Stomach smooth muscle (tissue), 2 donors: ENCODE measurements around the gene RDX.
A peak's percentile ranks its signal among the peaks of the same experiment; 100 is the strongest.

Source experiments
- H3K27ac ChIP-seq: one replicate; pipeline ENCODE4 v1.7.0; 2013; ENCODE audit warnings: mild to moderate bottlenecking, low read length, inconsistent platforms
- H3K27me3 ChIP-seq, 2 donors: one replicate each; pipeline ENCODE4 v1.7.0; 2013; ENCODE audit warnings: low read length in 2 of 2; ENCODE audit not compliant: insufficient read depth in 2 of 2, control insufficient read depth in 1 of 2
- H3K36me3 ChIP-seq, 2 donors: one replicate each; pipeline ENCODE4 v1.7.0; 2013; ENCODE audit warnings: low read length in 2 of 2; ENCODE audit not compliant: control insufficient read depth in 2 of 2, insufficient read depth in 2 of 2
- H3K4me1 ChIP-seq: one replicate; pipeline ENCODE4 v1.7.0; 2013; ENCODE audit warnings: low read length; ENCODE audit not compliant: control insufficient read depth, insufficient read depth
- H3K4me3 ChIP-seq, 2 donors: one replicate each; pipeline ENCODE4 v1.7.0; 2013; ENCODE audit warnings: low read length in 2 of 2
- H3K9ac ChIP-seq, 2 donors: one replicate each; pipeline ENCODE4 v1.7.0; 2013; ENCODE audit warnings: low read length in 2 of 2, mild to moderate bottlenecking in 1 of 2
- H3K9me3 ChIP-seq, 2 donors: one replicate each; pipeline ENCODE4 v1.7.0; 2013; ENCODE audit warnings: low read length in 2 of 2; ENCODE audit not compliant: control insufficient read depth in 2 of 2
- donor health status: healthy.
- donor health status: Pancreatic carcinoma.

RDX gene

DNA sequence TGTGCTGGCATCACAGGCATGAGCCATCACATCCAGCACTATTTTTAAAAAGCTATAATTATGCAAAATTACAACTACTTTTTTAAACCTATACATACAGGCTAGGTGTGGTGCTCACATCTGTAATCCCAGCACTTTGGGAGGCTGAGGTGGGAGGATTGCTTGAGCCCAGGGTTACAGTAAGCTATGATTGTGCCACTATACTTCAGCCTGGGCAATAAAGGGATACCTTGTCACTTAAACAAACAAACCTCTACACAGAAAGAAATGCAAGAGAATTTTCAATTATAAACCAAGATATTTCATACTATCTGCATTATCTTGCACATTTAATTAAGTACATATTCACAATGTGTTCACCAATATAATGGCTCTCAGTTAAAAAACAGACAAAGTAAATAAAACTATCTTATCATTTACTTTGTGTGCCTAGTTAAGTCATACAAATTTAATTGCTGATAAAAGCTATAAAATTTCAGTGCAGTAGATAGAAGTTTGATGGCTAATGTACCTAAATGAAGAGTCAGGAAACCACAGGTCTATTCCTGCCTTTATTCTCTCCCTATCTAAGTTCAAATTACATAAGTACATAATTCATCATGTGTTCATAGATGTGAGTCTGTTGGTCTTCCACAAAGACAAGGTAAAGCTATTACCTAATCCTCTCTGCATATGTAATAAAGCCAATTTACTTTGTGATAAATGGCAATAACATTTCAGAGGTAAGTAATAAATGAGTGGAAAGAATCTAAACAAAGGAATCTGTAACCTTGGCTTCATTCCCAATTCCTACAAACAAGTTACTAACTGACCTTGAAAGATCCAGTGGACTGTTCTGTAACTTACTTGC is 9.0 kb upstream of the RDX start:
- no peak overlapping the region for H3K9ac ChIP-seq
- no peaks in the 10 kb centered on the region for H3K9me3 ChIP-seq
- no peaks in the 10 kb centered on the region for H3K4me1 ChIP-seq
- H3K36me3 ChIP-seq, result no peaks in the 10 kb centered on the region
- no peak overlapping the region for H3K4me3 ChIP-seq
- H3K27me3 ChIP-seq, result no peaks in the 10 kb centered on the region
- H3K27ac ChIP-seq, result no peak overlapping the region

DNA sequence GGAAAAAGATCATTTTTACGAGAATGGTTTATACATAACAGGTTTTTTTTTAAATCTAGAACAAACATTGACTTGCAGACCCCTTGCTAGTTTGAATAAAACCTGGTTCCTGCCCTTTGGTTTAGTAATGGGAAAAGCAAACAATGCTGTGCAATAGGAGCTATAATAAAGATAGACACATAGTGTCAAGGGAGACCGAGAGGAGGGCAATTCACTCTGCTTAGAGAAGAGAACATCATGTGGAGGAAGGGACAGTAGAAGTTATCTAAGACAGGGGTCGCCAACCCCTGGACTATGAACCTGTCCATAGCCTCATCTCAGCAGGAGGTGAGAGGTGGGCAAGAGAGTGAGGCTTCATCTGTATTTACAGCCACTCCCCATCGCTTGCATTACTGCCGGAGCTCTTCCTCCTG is 7.0 kb upstream of the RDX start:
- no peaks in the 10 kb centered on the region for H3K36me3 ChIP-seq
- H3K4me3 ChIP-seq, result no peak overlapping the region
- no peaks in the 10 kb centered on the region for H3K9me3 ChIP-seq
- no peaks in the 10 kb centered on the region for H3K4me1 ChIP-seq
- no peak overlapping the region for H3K27ac ChIP-seq
- H3K27me3 ChIP-seq, result no peaks in the 10 kb centered on the region
- no peak overlapping the region for H3K9ac ChIP-seq

DNA sequence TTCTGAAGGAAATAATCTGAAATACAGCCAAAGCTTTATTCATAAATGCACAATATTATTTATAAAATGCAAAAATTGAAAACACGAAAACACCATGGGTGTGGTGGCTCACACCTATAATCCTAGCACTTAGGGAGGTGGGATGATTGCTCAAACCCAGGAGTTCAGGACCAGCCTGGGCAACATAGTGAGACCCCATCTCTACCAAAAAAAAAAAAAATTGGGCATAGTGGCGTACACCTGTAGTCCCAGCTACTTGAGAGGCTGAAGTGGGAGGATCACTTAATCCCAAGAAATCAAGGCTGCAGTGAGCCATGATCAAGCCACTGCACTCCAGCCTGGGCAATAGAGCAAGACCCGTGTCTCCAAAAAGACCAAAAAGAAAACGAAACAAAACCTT is 5.2 kb upstream of the RDX start:
- no peak overlapping the region for H3K9ac ChIP-seq
- H3K27me3 ChIP-seq, result no peaks in the 10 kb centered on the region
- no peak overlapping the region for H3K27ac ChIP-seq
- no peak overlapping the region for H3K4me3 ChIP-seq
- peaks cover 5% of the 10 kb centered on the region for H3K4me1 ChIP-seq
- no peaks in the 10 kb centered on the region for H3K9me3 ChIP-seq
- no peaks in the 10 kb centered on the region for H3K36me3 ChIP-seq

DNA sequence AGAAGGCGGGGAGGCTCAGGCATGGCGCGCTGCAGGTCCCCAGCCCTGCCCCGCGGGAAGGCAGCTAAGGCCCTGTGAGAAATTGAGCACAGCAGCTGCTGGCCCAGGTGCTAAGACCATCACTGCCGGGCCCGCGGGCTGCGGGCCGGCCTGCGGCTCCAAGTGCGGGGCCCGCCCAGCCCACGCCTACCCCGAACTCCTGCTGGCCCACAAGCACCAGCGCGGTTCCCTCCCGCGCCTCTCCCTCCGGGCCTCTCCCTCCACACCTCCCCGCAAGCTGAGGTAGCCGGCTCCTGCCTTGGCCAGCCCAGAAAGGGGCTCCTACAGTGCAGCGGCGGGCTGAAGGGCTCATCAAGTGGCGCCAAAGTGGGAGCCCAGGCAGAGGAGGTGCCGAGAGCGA is 4.6 kb upstream of the RDX start:
- Histone ChIP-seq H3K4me3 (no peak overlapping the region), H3K4me1 (peaks cover 5% of the 10 kb centered on the region), H3K27ac (no peak overlapping the region), H3K9ac (no peak overlapping the region), H3K36me3 (no peaks in the 10 kb centered on the region), H3K9me3 (no peaks in the 10 kb centered on the region), H3K27me3 (no peaks in the 10 kb centered on the region)

DNA sequence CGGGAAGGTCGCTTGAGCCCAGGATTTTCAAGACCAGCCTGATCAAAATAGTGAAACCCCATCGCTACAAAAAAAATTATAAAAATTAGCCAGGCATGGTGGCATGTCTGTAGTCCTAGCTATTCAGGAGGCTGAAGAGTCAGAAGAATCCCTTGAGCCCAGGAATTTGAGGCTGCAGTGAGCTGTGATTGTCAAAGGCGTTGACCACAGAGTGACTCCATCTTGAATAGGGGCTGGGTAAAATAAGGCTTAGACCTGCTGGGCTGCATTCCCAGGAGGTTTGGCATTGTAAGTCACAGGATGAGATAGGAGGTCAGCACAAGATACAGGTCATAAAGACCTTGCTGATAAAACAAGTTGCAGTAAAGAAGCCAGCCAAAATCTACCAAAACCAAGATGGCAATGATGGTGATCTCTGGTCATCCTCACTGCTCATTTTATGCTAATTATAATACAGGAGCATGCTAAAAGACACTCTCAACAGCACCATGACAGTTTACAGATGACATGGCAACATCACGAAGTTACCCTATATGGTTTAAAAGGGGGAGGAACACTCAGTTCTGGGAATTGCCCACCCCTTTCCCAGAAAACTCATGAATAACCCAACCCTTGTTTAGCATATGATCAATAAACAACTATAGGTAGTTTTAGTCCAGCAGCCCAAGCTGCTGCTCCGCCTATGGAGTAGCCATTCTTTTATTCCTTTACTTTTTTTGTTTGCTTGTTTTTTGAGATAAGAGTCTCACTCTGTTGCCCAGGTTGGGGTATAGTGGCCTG is 2.8 kb upstream of the RDX start:
- Histone ChIP-seq H3K4me3 (no peak overlapping the region), H3K27ac (no peak overlapping the region), H3K9me3 (no peaks in the 10 kb centered on the region), H3K27me3 (no peaks in the 10 kb centered on the region), H3K4me1 (peaks cover 5% of the 10 kb centered on the region), H3K9ac (no peak overlapping the region), H3K36me3 (no peaks in the 10 kb centered on the region)

DNA sequence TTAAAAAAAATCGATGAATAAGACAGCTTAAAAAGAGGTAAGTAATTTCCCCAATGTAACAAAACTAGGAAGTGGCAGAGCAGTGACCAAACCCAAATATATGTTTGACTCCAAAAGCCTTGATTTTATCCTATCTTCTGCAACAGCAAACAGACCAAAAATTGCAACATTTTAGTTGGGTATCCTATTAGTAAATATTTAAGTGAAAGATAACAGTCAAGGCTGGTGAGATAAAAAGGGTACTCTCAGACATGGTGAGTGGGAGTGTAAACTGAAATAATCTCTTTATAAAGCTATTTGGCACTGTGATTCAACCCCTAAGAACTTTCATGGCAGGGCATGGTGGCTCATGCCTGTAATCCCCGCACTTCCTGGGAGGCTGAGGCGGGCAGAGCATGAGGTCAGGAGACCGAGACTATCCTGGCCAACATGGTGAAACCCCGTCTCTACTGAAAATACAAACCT is 1.9 kb upstream of the RDX start:
- H3K27me3 ChIP-seq, result no peaks in the 10 kb centered on the region
- no peaks in the 10 kb centered on the region for H3K36me3 ChIP-seq
- H3K9ac ChIP-seq, result no peak overlapping the region
- peaks cover 5% of the 10 kb centered on the region for H3K4me1 ChIP-seq
- no peaks in the 10 kb centered on the region for H3K9me3 ChIP-seq
- H3K27ac ChIP-seq, result no peak overlapping the region
- no peak overlapping the region for H3K4me3 ChIP-seq

DNA sequence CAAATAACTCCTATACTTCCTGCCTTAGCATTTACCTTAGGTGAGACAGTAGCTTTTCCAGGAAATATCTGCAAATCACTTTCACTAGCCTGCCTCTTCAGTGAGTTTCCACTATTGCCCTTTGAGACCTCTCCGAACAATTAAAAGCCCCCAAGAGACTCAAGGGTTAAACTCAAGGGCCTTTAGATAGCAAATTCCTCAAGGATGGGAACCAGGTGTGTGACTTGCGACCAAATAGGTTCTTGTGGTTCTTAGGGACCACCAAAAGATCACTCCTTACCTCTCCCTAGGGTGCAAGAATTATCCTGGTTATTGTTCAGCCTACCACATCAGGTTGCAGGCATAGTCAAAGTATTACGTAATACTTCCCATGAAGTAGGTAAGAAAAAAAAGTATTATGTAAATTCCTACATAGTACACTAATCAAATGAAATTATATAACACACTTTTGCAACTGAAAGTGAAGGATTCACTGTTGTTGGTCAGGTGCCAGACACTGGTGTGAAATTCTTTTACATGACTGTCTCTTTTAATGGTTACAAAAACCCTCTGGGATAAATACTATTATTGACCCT is 1.4 kb upstream of the RDX start:
- no peak overlapping the region for H3K9ac ChIP-seq
- no peaks in the 10 kb centered on the region for H3K36me3 ChIP-seq
- H3K27ac ChIP-seq, result no peak overlapping the region
- no peaks in the 10 kb centered on the region for H3K9me3 ChIP-seq
- H3K27me3 ChIP-seq, result no peaks in the 10 kb centered on the region
- H3K4me3 ChIP-seq, result no peak overlapping the region
- H3K4me1 ChIP-seq, result peaks cover 5% of the 10 kb centered on the region

DNA sequence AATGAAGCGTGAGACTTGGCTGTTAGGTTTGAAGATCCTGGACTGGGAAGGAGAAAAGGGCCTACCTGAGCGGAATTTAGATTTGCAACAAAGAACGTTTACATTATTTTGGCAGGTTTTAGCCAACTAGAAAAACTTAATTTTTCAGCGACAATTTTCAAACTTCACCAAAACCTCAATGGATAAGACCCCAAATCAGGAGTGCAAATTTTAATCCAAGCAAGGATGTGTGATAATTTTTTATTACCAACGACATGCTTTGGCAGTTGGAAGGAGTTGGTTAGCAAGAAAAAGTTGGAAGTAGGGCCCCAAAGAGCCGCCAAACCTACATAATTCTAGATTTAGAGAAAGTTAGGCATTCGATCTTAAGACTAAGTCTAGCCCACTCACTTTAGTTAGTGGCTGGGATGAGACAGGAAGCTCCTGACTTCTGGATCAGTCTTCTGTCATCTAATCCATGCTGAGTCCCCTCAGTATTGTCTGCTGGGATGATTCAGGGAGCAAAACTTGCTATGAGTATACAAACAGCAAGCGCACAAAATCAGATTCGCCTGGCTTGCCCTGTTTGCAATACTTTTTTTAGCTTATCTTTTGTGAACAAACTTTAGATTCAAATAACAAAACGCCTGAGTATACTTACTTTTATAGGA is 787 bp upstream of the RDX start:
- peak overlapping the region; percentile 56 to 88 for H3K4me3 ChIP-seq
- H3K27me3 ChIP-seq, result no peaks in the 10 kb centered on the region
- peak overlapping the region; percentile 33 to 68 for H3K9ac ChIP-seq
- H3K4me1 ChIP-seq, result peaks cover 5% of the 10 kb centered on the region
- H3K9me3 ChIP-seq, result no peaks in the 10 kb centered on the region
- H3K27ac ChIP-seq, result peak overlapping the region; percentile 64
- no peaks in the 10 kb centered on the region for H3K36me3 ChIP-seq

DNA sequence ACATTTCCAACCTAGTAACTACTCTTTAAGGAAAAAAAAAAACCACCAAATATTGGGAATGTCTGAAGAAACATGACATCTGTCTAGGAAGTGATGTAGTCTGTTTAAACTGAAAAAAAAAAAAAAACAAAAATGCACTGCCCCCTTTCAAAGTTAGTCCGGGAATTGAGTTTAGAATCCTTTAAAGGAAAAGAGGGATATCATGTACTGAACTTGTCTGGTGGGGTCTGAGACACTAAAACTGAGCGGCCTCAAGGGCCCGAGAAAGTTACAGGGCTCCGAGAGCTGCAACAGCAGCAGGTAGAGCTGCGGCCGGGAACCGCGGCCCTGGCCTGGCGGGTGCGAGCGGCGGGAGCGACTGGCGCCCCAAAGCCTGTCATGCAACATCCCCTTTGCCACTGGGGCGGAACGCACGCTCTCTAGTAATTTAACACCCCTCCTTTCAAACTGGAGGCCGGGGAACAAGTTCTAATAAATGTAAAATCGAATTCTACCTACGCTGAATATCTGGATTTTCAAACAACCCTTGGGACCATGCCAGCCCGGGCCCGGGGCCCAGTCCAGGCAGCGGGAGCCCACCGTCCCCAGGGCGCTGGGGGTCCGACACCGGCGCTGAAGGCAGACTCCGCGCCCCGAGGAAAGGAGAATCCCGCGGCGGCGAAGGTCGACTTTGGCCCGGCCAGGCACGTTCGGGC is 736 bp downstream of the RDX start:
- H3K27me3 ChIP-seq, result no peaks in the 10 kb centered on the region

DNA sequence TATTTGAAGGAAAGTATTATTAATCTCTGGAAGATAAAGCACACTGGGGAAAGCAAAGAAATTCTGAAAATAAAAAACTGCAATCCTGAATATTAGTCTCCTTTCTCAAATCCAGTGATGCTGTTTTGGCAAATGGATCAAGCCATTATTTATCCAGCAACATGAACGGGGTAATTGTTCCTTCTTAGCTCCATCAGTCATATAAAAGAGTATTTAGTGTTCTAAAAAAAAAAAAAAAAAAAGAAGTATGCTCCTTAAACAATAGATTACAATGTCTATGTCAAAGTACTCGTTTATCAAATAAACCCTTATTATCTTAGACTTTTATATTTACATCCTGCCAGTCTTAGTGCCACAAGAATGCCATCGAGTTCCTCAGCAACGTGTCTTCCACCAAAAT is 1.3 kb downstream of the RDX start:
- H3K9ac ChIP-seq, result peak overlapping the region; percentile 80 to 97

More for the DNA sequence above, 736 bp downstream of the RDX start:
- Histone ChIP-seq H3K4me1 (peaks cover 5% of the 10 kb centered on the region), H3K27ac (peak overlapping the region; percentile 86), H3K36me3 (no peaks in the 10 kb centered on the region), H3K4me3 (peak overlapping the region; percentile 88 to 90), H3K9ac (peak overlapping the region; percentile 80 to 97), H3K9me3 (no peaks in the 10 kb centered on the region)

More for the DNA sequence above, 1.3 kb downstream of the RDX start:
- Histone ChIP-seq H3K27ac (no peak overlapping the region), H3K27me3 (no peaks in the 10 kb centered on the region), H3K4me3 (peak overlapping the region; percentile 88 to 90), H3K9me3 (no peaks in the 10 kb centered on the region), H3K4me1 (peaks cover 5% of the 10 kb centered on the region), H3K36me3 (no peaks in the 10 kb centered on the region)
